Body of pancreas (tissue), 4 donors: ENCODE measurements around the gene ZNF605. TPM values are rescaled to one million over a fixed set of nuclear protein-coding genes. Genes with fewer than 3 reads are reported as not detected.
A peak's percentile ranks its signal among the peaks of the same experiment; 100 is the strongest.
"Not testable (repeated sequence)": the region's sequence is repeated elsewhere in the genome, so short reads cannot be mapped to it uniquely, and the experiment has no call there.

Experiments
- ATAC-seq: fragments of 150-250 bp; one replicate; pipeline ENCODE4 v1.9.1; 2016
- DNase-seq, 4 donors: peaks; one replicate each; pipeline ENCODE4 v3.0.0-alpha.2; 2019
- H3K27ac ChIP-seq, 4 donors: fragments of 200-600 bp; sonication (generic); 1 replicate in 3 of 4; 2 replicates in 1 of 4; pipeline versions ENCODE4 v1.5.1 to v1.6.1; 2016 to 2019; ENCODE audit warnings: mild to moderate bottlenecking in 1 of 4, mixed read lengths in 1 of 4, moderate library complexity in 1 of 4
- H3K27me3 ChIP-seq, 2 donors: fragments of 200-600 bp; sonication (generic); one replicate each; pipeline ENCODE4 v1.6.0; 2016; ENCODE audit warnings: mild to moderate bottlenecking in 1 of 2
- H3K36me3 ChIP-seq, 2 donors: fragments of 200-600 bp; sonication (generic); replicated peaks in 1 of 2; 2 replicates each; pipeline ENCODE4 v1.5.1; 2016; ENCODE audit warnings: low read depth in 2 of 2; ENCODE audit not compliant: insufficient read depth in 1 of 2
- H3K4me1 ChIP-seq: fragments of 200-600 bp; sonication (generic); one replicate; pipeline ENCODE4 v1.6.0; 2016
- H3K4me3 ChIP-seq, 2 donors: fragments of 200-600 bp; sonication (generic); 1 replicate in 1 of 2; 2 replicates in 1 of 2; pipeline ENCODE4 v1.5.1; 2016 to 2019
- H3K9me3 ChIP-seq, 3 donors: fragments of 200-600 bp; sonication (generic); 1 replicate in 2 of 3; 2 replicates in 1 of 3; pipeline ENCODE4 v1.5.1; 2016
- CTCF ChIP-seq, 7 experiments: fragments of 450-650 bp in 4 of 7; fragments of 200-600 bp in 3 of 7; sonication (generic) in 3 of 7; IDR thresholded peaks; one replicate each; pipeline ENCODE4 v1.5.1; 2016 to 2019; ENCODE audit warnings: antibody characterized with exemption in 7 of 7
- POLR2A ChIP-seq, 3 donors: fragments of 450-650 bp; IDR thresholded peaks; one replicate each; pipeline ENCODE4 v1.6.1; 2016; ENCODE audit warnings: antibody characterized with exemption in 3 of 3, mild to moderate bottlenecking in 2 of 3
- WGBS, 2 donors: methylation state at CpG; one replicate each; pipeline ENCODE4 v1.1.5; 2017; 5-methylcytosine and 5-hydroxymethylcytosine counted together
- intact Hi-C: fragments of 100-400 bp; cut with DNase I; formaldehyde crosslinking; loops from one replicate; pipeline ENCODE4 v1.15.1; 2023
- total RNA-seq, 2 donors: library from RNA; depleted of rRNA; stranded (reverse); fragments of >200 nt; gene quantifications; one replicate each; pipeline ENCODE4 v1.1.0, GENCODE V29; 2016

The ZNF605 gene
- total RNA-seq, 2 donors from 2014 or later = 10.4 to 18.1 TPM

- Histone ChIP-seq H3K27ac (peak overlapping the region; percentile 27 to 84 (median 57)), H3K36me3 (no peaks in the 10 kb centered on the region), H3K27me3 (no peaks in the 10 kb centered on the region), H3K4me3 (peak overlapping the region; percentile 59 to 70), H3K4me1 (peaks cover 18% of the 10 kb centered on the region), H3K9me3 (peaks cover 0 to 14% (median 0%) of the 10 kb centered on the region in 3 donors)
- TF ChIP-seq CTCF (IDR thresholded peaks at IDR 0.05) (no peak), POLR2A (IDR thresholded peaks at IDR 0.05) (peak in 1 of 3 donors; percentile 12)
- DNase-seq = no peak
- ATAC-seq = no peak
- intact Hi-C loops = no loop called here
- WGBS, 2 donors = 2 to 4% methylated on average over 10 to 19 of the region's 22 CpGs
These were observed 47.1 kb downstream of the ZNF605 start for GRCh38 chr12:132909030-132909368.

- intact Hi-C loops = no loop called here
- Histone ChIP-seq H3K4me1 (peaks cover 18% of the 10 kb centered on the region), H3K27ac (peak overlapping the region; percentile 27 to 84 (median 57)), H3K4me3 (peak overlapping the region; percentile 59 to 70), H3K36me3 (no peaks in the 10 kb centered on the region), H3K9me3 (peaks cover 0 to 14% (median 0%) of the 10 kb centered on the region in 3 donors), H3K27me3 (no peaks in the 10 kb centered on the region)
- no peak for TF ChIP-seq CTCF (IDR thresholded peaks at IDR 0.05)
- peak in 2 of 3 donors; percentile 51 to 71 for TF ChIP-seq POLR2A (IDR thresholded peaks at IDR 0.05)
- ATAC-seq (peak; percentile 96), DNase-seq (peak; percentile 93 to 97 (median 96))
- WGBS, 2 donors = 0 to 1% methylated on average over 33 to 80 of the region's 85 CpGs
These were observed 47.7 kb downstream of the ZNF605 start for GRCh38 chr12:132908145-132909029.

GRCh38 chr12:132907789-132908144 is 48.3 kb downstream of the ZNF605 start:
- 2 to 8% methylated on average over 7 to 22 of the region's 23 CpGs for WGBS, 2 donors
- Histone ChIP-seq H3K4me1 (peaks cover 18% of the 10 kb centered on the region), H3K9me3 (peaks cover 0 to 14% (median 0%) of the 10 kb centered on the region in 3 donors), H3K27ac (peak overlapping the region in 2 of 4 donors; percentile 82 to 84)
- H3K4me3 ChIP-seq, ATAC-seq, H3K36me3 ChIP-seq, intact Hi-C loops, DNase-seq, H3K27me3 ChIP-seq: not testable (repeated sequence)

GRCh38 chr12:132907216-132907615 is 48.9 kb downstream of the ZNF605 start:
- Histone ChIP-seq H3K9me3 (peaks cover 0 to 14% (median 0%) of the 10 kb centered on the region in 3 donors), H3K36me3 (no peaks in the 10 kb centered on the region), H3K27ac (no peak overlapping the region), H3K4me1 (peaks cover 18% of the 10 kb centered on the region), H3K4me3 (no peak overlapping the region), H3K27me3 (no peaks in the 10 kb centered on the region)
- DNase-seq = no peak
- intact Hi-C loops = no loop called here
- TF ChIP-seq CTCF (IDR thresholded peaks at IDR 0.05) (no peak), POLR2A (IDR thresholded peaks at IDR 0.05) (no peak)
- no peak for ATAC-seq
- 15 to 19% methylated on average over 16 of the region's 16 CpGs for WGBS, 2 donors

- H3K9me3 ChIP-seq = peaks cover 0 to 5% (median 0%) of the 10 kb centered on the region in 3 donors
- H3K27ac ChIP-seq = no peak overlapping the region
- TF ChIP-seq POLR2A (IDR thresholded peaks at IDR 0.05) (no peak), CTCF (IDR thresholded peaks at IDR 0.05) (peak; percentile 33 to 76 (median 65))
- 7 to 9% methylated on average over 21 to 30 of the region's 30 CpGs for WGBS, 2 donors
- peaks cover 18% of the 10 kb centered on the region for H3K4me1 ChIP-seq
- intact Hi-C loops = no loop called here
- DNase-seq = peak; percentile 75 to 84 (median 79)
- H3K27me3 ChIP-seq = no peaks in the 10 kb centered on the region
- ATAC-seq = no peak
- H3K4me3 ChIP-seq = no peak overlapping the region
- no peaks in the 10 kb centered on the region for H3K36me3 ChIP-seq
These were observed 51.3 kb downstream of the ZNF605 start for GRCh38 chr12:132904718-132905328.
